HG02884 (cell line): Measurements from ENCODE around the gene STAG3.
"Not testable (repeated sequence)": the region's sequence is repeated elsewhere in the genome, so short reads cannot be mapped to it uniquely, and the experiment has no call there.

Experiments
- ATAC-seq: cut with Tn5 transposase; IDR thresholded peaks from one replicate; pipeline ENCODE4 v1.9.1; 2021; ENCODE audit warnings: mild to moderate bottlenecking, moderate library complexity; ENCODE audit not compliant: unreplicated experiment

The STAG3 gene, protein sequence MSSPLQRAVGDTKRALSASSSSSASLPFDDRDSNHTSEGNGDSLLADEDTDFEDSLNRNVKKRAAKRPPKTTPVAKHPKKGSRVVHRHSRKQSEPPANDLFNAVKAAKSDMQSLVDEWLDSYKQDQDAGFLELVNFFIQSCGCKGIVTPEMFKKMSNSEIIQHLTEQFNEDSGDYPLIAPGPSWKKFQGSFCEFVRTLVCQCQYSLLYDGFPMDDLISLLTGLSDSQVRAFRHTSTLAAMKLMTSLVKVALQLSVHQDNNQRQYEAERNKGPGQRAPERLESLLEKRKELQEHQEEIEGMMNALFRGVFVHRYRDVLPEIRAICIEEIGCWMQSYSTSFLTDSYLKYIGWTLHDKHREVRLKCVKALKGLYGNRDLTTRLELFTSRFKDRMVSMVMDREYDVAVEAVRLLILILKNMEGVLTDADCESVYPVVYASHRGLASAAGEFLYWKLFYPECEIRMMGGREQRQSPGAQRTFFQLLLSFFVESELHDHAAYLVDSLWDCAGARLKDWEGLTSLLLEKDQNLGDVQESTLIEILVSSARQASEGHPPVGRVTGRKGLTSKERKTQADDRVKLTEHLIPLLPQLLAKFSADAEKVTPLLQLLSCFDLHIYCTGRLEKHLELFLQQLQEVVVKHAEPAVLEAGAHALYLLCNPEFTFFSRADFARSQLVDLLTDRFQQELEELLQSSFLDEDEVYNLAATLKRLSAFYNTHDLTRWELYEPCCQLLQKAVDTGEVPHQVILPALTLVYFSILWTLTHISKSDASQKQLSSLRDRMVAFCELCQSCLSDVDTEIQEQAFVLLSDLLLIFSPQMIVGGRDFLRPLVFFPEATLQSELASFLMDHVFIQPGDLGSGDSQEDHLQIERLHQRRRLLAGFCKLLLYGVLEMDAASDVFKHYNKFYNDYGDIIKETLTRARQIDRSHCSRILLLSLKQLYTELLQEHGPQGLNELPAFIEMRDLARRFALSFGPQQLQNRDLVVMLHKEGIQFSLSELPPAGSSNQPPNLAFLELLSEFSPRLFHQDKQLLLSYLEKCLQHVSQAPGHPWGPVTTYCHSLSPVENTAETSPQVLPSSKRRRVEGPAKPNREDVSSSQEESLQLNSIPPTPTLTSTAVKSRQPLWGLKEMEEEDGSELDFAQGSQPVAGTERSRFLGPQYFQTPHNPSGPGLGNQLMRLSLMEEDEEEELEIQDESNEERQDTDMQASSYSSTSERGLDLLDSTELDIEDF

DNA sequence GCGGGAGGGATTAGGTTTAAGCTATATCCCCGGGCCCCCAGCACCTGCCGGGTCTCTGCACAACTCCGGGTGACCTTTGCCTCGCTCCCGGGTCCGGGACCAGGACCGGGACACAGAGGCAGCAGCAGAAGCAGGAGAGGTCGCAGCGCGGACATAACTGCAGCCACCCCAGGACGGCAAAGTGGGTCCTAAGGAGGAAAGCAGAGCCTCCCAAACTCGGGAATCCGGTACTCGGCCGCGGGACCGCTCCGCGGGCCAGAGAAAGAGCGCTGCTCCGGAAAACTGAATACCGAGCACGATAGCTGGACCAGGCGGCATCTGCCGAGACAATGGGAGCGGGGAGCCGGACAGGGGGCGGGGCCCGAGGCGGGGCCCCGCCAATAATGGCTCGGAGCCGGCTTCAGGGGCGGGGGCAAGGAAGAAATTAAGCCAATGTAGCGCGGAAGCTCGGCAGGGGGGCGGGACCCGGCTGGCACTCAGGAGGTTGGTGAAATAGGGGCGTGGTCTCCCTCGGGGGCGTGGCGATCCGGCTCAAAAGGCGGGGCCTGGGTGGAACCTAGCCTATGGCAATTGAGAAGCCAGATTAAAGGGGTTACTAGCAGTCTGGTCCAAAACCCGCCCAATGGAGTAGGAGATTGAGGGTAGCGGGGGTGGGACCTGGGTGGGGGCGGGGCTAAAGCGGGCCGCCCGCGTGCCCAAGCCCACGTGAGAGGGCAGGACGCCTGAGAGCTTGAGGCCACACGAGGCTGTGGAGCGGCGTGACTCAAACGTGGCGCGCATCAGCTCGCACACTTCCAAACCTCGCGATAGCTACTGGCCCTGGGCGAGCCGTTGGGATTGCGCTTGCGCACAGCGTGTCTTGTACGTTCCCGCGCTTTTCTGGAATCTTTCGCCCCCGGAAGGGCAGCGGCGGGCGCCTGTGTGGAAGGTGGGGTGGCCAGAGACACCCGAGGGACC, at the start of gene STAG3, which contains the start of gene GPC2:
Gene STAG3, plus strand, starts transcription at position 874 of the 957 bp plus-strand sequence. CDS start 2,639 bp downstream, outside the sequence.
Gene GPC2, minus strand, starts transcription at position 337 of the 957 bp plus-strand sequence. Its CDS starts 182 bp downstream, at position 155.
- ATAC-seq = peak; percentile 86

DNA sequence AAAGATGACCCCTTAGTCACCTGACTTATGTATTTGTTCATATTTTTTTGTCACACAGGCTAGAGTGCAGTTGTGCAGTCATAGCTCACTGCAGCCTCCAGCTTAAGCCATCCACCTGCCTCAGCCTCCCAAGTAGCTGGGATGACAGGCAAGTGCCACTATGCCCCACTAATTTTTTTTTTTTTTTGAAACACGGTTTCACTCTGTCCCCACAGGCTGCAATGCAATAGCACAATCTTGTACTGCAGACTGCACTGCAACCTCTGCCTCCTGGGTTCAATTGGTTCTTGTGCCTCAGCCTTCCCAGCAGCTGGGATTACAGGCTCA, 49.1 kb upstream of the STAG3 start:
- no peak for ATAC-seq

- not testable (repeated sequence) for ATAC-seq
Observed at GRCh38 chr7:100130220-100130607, 47.5 kb upstream of the STAG3 start.

GRCh38 chr7:100130608-100131453, 46.9 kb upstream of the STAG3 start:
- ATAC-seq = no peak

- no peak for ATAC-seq
Observed at GRCh38 chr7:100132126-100132525, 45.6 kb upstream of the STAG3 start.

- no peak for ATAC-seq
Observed at GRCh38 chr7:100132697-100133151, 45.0 kb upstream of the STAG3 start.

DNA sequence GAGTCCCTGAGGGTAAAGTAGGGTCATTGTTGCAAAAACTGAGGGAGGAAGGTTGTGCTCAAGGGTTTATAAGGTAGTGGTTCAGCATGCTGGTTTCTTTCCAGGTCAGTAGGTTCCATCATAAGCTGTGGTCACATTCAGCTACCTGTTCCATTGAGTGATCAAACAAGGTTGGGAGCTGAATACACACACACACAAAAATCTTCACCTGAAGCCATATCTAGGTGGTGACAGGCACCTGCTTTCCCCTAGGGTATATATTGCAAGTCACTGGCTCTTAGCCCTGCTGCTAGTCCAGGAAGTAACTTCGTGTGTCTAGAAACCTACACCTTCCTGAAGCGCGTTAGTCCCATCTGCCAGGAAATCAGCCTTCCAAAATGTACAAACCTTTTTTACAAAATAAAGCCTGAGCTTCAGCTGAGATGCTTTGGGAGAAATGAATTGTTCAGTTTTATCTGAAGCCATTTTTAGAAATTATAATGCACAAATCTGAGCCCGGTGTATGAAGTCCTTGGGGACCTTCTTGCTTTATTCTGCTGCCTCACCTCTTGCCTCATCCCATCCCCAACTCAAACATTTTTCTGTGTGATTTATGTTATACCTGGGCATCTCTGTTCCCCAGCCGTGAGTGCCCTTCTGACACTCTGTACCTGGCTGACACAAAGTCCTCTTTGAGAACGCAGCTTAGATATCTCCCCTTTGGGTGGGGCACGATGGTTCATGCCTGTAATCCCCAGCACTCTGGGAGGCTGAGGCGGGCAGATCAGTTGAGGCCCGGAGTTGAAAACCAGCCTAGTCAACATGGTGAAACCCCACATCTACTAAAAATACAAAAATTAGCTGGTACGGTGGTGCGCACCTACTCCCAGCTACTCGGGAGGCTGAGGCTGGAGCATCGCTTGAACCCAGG, 39.6 kb upstream of the STAG3 start:
- no peak for ATAC-seq

DNA sequence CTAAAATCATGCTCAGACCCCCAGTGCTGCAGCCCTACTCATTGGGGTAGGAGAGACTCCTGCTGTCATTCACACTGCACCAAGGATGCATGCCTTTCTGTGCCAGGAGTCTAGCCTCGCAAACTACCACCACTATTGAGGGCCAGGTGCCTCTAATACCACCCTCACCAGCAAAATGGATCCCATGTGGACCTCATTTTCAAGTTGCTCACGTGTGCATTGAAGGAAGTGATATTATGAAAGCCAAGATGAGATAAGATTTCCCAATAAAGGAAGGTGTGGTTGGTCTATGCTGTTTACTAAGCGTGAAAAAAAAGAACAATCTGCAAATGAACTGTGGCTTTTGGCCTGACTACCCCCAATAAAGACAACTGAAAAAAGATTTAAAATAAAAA, 36.2 kb upstream of the STAG3 start:
- ATAC-seq = no peak

DNA sequence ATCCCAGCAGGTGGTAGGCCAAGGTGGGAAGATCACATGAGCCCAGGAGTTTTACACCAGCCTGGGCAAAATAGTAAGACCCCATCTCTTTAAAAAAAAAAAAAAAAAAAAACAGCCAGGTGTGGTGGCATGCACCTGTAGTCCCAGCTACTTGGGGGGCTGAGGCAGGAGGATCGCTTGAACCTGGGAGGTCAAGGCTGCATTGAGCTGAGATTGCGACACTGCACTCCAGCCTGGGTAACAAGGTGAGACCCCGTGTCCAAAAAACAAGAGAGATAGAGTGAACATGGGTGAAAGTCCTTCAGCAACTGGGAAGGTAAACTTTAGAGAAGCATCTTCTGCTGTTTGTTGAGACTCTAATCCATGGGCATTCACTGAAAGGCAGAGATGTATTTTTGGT, 35.3 kb upstream of the STAG3 start:
- ATAC-seq = no peak

DNA sequence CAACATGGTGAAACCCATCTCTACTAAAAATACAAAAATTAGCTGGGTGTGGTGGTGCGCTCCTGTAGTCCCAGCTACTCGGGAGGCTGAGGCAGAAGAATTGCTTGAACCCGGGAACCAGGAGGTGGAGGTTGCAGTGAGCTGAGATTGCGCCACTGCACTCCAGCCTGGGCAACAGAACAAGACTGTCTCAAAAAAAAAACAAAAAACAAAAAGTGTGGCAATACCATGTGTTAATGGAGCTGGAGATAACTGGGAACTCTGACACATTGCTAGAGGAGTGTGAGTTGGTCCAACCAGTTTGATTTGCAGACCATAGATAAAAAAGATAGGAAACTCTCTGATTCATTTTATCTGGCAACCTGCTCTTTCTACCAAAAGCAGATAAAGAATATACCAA, 31.4 kb upstream of the STAG3 start:
- not testable (repeated sequence) for ATAC-seq

DNA sequence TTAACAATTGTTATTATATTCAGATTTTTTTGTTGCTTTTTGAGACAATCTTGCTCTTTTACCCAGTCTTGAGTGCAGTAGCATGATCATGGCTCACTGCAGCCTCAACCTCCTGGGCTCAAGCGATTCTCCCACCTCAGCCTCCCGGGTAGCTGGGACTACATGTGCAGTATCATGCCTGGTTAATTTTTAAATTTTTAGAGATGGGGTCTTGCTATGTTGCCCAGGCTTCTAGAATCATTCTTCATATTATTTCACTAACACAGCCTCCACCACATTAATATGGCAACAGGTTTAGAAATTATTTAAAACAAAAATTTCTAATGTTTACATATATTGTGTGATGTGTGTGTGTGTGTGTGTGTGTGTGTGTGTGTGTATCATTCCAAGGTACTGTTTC, 30.4 kb upstream of the STAG3 start:
- no peak for ATAC-seq

DNA sequence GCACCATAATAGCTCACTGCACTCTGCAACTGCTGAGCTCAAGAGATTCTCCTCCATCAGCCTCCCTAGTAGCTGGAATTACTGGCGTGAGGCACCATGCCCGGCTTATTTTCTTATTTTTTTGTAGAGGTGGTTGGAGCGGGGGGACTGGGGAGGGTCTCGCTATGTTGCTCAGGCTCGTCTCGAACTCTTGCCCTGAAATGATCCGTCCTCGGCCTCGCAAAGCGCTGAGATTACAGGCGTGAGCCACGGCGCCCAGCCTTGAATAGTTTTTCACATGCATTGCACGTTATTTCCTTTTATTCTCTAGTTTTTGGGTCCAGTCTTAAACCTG, 29.5 kb upstream of the STAG3 start:
- peak; percentile 5 for ATAC-seq

GRCh38 chr7:100148559-100149328, 29.0 kb upstream of the STAG3 start, which contains the start of gene LAMTOR4:
LAMTOR4 (plus strand) TSS chr7:100148918; CDS start chr7:100148973, 55 bp downstream.
- ATAC-seq = peak; percentile 94

GRCh38 chr7:100152404-100152803, 25.3 kb upstream of the STAG3 start:
- no peak for ATAC-seq

- no peak for ATAC-seq
Observed at GRCh38 chr7:100152937-100153666, 24.6 kb upstream of the STAG3 start.

- no peak for ATAC-seq
Observed at GRCh38 chr7:100153708-100154535, 23.8 kb upstream of the STAG3 start.
